Activated CD8-positive, alpha-beta T cell treated with anti-CD3 and anti-CD28 coated beads for 36 hours (primary cell): ENCODE results near the gene CAB39L. TPM values are rescaled to one million over a fixed set of nuclear protein-coding genes. Genes with fewer than 3 reads are reported as not detected.

Source experiments
- ATAC-seq: fragments of 200-7000 bp; cut with Tn5 transposase; one replicate; pipeline ENCODE4 v1.10.0; 2021; ENCODE audit warnings: mild to moderate bottlenecking, moderate library complexity
- CTCF ChIA-PET: fragments of 350-600 bp; sonication (Branson Sonifier 250); formaldehyde crosslinking; loops from one replicate; lab custom pipeline; 2021; ENCODE audit warnings: antibody characterized with exemption; lab: Charles Lee
- POLR2A ChIA-PET: fragments of 350-600 bp; sonication (Branson Sonifier 250); formaldehyde crosslinking; loops from one replicate; lab custom pipeline; 2021; ENCODE audit warnings: antibody characterized with exemption; lab: Charles Lee
- DNase-seq: peaks from one replicate; pipeline ENCODE4 v3.0.0-alpha.2; 2020
- H3K27ac Mint-ChIP-seq: one replicate; pipeline ENCODE4 v1.8.0; 2021; ENCODE audit warnings: mild to moderate bottlenecking, mixed read lengths
- H3K27me3 Mint-ChIP-seq: one replicate; pipeline ENCODE4 v1.8.0; 2021; ENCODE audit warnings: mixed read lengths
- H3K36me3 Mint-ChIP-seq: one replicate; pipeline ENCODE4 v1.8.0; 2021; ENCODE audit warnings: low read depth, mixed read lengths
- H3K4me1 Mint-ChIP-seq: one replicate; pipeline ENCODE4 v1.8.0; 2021; ENCODE audit warnings: low read depth, mixed read lengths
- H3K4me3 Mint-ChIP-seq: one replicate; pipeline ENCODE4 v1.8.0; 2021; ENCODE audit warnings: mild to moderate bottlenecking, moderate library complexity, mixed read lengths
- H3K9me3 Mint-ChIP-seq: one replicate; pipeline ENCODE4 v1.8.0; 2021; ENCODE audit warnings: mixed read lengths
- intact Hi-C: fragments of 100-400 bp; cut with micrococcal nuclease; formaldehyde crosslinking; loops from one replicate; pipeline ENCODE4 v1.10.0; 2022
- total RNA-seq, 2 experiments: library from RNA; stranded (reverse); gene quantifications; one replicate each; pipeline ENCODE4 v1.2.3, GENCODE V29; 2021
- TF ChIP-seq, protein P1 (sequence below): fragments of 200-600 bp; IDR thresholded peaks from one replicate; pipeline ENCODE4 v1.8.0; 2022; ENCODE audit warnings: antibody characterized with exemption, mild to moderate bottlenecking

The CAB39L gene
- total RNA-seq, 2 experiments from 2014 or later, result 2.6 to 3.1 TPM

DNA sequence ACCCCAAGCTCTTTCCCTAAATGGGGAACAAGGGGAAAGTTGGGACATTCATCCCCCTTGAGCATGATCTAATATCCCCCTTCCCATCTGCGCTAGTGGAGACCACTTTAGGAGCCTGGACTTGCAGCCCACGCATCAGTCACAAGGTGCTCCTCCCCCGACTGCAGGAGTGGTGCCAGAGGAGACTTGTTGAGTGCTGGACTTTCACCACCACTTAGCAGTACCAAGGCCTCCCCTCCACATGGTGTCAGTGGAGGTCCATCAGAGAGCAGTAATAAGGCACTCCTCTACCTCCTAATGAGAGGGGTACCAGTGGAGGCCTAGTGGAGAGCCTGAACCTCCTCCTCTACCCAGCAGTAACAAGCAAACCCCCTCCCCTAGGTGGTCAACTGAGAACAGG, 22.5 kb downstream of the CAB39L start:
- no peaks in the 10 kb centered on the region for H3K36me3 Mint-ChIP-seq
- CTCF ChIA-PET, result interaction anchor here (0.6 to 1.2 kb wide), 2 partner anchors 29 to 185 kb away, joined by 3 read pairs; no protein-coding TSS in a partner anchor
- peak; percentile 40 for DNase-seq
- TF ChIP-seq, protein P1, sequence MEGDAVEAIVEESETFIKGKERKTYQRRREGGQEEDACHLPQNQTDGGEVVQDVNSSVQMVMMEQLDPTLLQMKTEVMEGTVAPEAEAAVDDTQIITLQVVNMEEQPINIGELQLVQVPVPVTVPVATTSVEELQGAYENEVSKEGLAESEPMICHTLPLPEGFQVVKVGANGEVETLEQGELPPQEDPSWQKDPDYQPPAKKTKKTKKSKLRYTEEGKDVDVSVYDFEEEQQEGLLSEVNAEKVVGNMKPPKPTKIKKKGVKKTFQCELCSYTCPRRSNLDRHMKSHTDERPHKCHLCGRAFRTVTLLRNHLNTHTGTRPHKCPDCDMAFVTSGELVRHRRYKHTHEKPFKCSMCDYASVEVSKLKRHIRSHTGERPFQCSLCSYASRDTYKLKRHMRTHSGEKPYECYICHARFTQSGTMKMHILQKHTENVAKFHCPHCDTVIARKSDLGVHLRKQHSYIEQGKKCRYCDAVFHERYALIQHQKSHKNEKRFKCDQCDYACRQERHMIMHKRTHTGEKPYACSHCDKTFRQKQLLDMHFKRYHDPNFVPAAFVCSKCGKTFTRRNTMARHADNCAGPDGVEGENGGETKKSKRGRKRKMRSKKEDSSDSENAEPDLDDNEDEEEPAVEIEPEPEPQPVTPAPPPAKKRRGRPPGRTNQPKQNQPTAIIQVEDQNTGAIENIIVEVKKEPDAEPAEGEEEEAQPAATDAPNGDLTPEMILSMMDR, result no peak
- H3K27me3 Mint-ChIP-seq, result no peaks in the 10 kb centered on the region
- H3K4me3 Mint-ChIP-seq, result no peak overlapping the region
- H3K4me1 Mint-ChIP-seq, result no peaks in the 10 kb centered on the region
- no peaks in the 10 kb centered on the region for H3K9me3 Mint-ChIP-seq
- ATAC-seq, result peak; percentile 79
- H3K27ac Mint-ChIP-seq, result no peak overlapping the region
- POLR2A ChIA-PET, result no interaction called here
- intact Hi-C loops, result loop anchor here (10.0 kb wide), 1 partner anchor 183 kb away; no protein-coding TSS in a partner anchor

DNA sequence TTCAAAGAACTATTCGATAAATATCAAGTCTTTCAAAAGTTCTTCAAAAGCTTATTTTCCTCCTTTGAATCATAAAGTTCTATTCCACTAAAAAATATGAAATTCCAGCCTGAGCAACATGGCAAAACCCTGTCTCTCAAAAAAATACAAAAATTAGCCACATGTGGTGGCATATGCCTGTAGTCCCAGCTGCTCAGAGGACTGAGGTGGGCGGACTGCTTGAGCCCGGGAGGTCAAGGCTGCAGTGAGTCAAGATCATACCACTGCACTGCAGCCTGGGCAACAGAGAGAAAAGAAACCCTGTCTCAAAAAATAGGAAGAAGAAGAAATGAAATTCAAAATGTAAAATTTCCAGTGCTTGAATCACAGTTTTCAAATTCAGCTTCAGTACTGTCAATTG, 24.6 kb downstream of the CAB39L start:
- H3K4me3 Mint-ChIP-seq, result no peak overlapping the region
- intact Hi-C loops, result no loop called here
- TF ChIP-seq, protein P1, result no peak
- DNase-seq (no peak), ATAC-seq (no peak)
- H3K9me3 Mint-ChIP-seq, result no peaks in the 10 kb centered on the region
- H3K36me3 Mint-ChIP-seq, result no peaks in the 10 kb centered on the region
- no peaks in the 10 kb centered on the region for H3K27me3 Mint-ChIP-seq
- no peak overlapping the region for H3K27ac Mint-ChIP-seq
- ChIA-PET CTCF (no interaction called here), POLR2A (interaction anchor here (0.8 kb wide), 1 partner anchor 17 kb away, joined by 3 read pairs; no protein-coding TSS in a partner anchor)
- no peaks in the 10 kb centered on the region for H3K4me1 Mint-ChIP-seq

DNA sequence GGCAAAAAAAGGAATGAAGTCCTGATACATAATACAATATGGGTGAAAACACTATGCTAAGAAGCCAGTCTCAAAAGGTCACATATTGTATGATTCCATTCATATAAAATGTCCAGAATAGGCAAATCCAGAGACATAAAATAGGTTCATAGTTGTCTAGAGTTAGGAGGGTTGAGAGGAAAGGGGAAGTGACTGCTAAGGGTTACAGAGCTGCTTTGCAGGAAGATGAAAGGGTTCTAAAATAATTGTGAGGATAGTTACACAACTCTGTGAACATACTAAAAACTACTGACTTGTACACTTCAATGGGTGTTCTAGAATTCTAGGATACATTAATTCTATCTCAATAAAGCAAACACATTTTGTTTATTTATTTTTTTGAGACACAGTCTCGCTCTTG, 25.7 kb downstream of the CAB39L start:
- Mint-ChIP-seq H3K27ac (no peak overlapping the region), H3K4me3 (no peak overlapping the region), H3K9me3 (no peaks in the 10 kb centered on the region), H3K27me3 (no peaks in the 10 kb centered on the region), H3K4me1 (no peaks in the 10 kb centered on the region), H3K36me3 (no peaks in the 10 kb centered on the region)
- TF ChIP-seq, protein P1, result no peak
- CTCF ChIA-PET, result no interaction called here
- intact Hi-C loops, result no loop called here
- DNase-seq (no peak), ATAC-seq (no peak)
- POLR2A ChIA-PET, result no interaction called here

DNA sequence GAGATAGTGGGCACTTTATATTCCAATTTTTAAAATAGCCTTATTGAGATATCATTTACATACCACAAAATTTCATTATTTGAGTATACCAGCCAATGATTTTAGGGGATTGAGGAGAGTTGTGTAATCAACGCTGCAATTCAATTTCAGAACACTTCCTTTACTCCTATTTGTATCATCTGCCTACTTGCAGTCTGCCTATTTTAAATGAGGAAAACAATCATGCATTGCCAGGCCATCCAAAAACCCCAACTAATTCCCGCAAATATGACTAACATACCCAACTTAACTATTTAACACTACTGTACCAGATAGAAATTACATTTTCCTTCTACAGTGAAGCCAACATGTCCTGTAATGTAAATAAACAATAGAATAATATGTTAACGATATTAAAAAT, 26.7 kb downstream of the CAB39L start:
- POLR2A ChIA-PET, result no interaction called here

DNA sequence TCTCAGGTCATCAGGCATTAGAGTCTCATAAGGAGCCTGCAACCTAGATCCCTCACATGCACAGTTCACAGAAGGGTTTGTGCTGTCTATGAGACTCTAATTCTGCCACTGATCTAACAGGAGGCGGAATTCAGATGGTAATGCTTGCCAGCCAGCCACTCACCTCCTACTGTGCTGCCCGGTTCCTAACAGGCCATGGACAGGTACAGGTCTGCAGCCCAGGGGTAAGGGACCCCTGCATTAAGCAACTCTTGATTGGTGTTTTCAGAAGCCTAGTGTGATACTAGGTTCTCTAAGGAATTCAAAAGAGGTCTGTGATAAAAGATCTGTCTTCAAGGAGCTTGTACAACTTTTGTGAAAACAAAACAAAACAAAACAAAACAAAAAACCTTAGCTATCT, 31.1 kb downstream of the CAB39L start:
- intact Hi-C loops, result no loop called here
- TF ChIP-seq, protein P1, result no peak
- Mint-ChIP-seq H3K9me3 (no peaks in the 10 kb centered on the region), H3K36me3 (no peaks in the 10 kb centered on the region), H3K27me3 (no peaks in the 10 kb centered on the region), H3K4me1 (no peaks in the 10 kb centered on the region), H3K27ac (no peak overlapping the region), H3K4me3 (no peak overlapping the region)
- ATAC-seq, result no peak
- no peak for DNase-seq
- ChIA-PET POLR2A (no interaction called here), CTCF (no interaction called here)

More for the DNA sequence above, 26.7 kb downstream of the CAB39L start:
- CTCF ChIA-PET, result no interaction called here
- no peak overlapping the region for H3K4me3 Mint-ChIP-seq
- TF ChIP-seq, protein P1, result no peak
- no peak overlapping the region for H3K27ac Mint-ChIP-seq
- DNase-seq (no peak), ATAC-seq (no peak)
- H3K36me3 Mint-ChIP-seq, result no peaks in the 10 kb centered on the region
- no peaks in the 10 kb centered on the region for H3K9me3 Mint-ChIP-seq
- no peaks in the 10 kb centered on the region for H3K4me1 Mint-ChIP-seq
- no peaks in the 10 kb centered on the region for H3K27me3 Mint-ChIP-seq
- intact Hi-C loops, result no loop called here
